Liver (tissue), 9 donors: Measurements from ENCODE around the gene ARL6IP6. TPM values are rescaled to one million over a fixed set of nuclear protein-coding genes. Genes with fewer than 3 reads are reported as not detected.
A peak's percentile ranks its signal among the peaks of the same experiment; 100 is the strongest.

Source experiments
- DNase-seq: peaks from one replicate; pipeline ENCODE4 v3.0.0-alpha.2; 2017; ENCODE audit warnings: low spot score
- H3K27ac ChIP-seq, 2 donors: one replicate each; pipeline ENCODE4 v1.7.0; 2013; ENCODE audit warnings: inconsistent platforms in 2 of 2, low read length in 2 of 2, control low read depth in 1 of 2, low read depth in 1 of 2, mild to moderate bottlenecking in 1 of 2
- H3K27me3 ChIP-seq, 4 donors: one replicate each; pipeline versions ENCODE4 v1.6.1 to v1.7.0; 2013; ENCODE audit warnings: low read length in 3 of 4, inconsistent platforms in 1 of 4, mild to moderate bottlenecking in 1 of 4, moderate library complexity in 1 of 4; ENCODE audit not compliant: control insufficient read depth in 4 of 4, insufficient read depth in 4 of 4
- H3K36me3 ChIP-seq, 4 donors: one replicate each; pipeline versions ENCODE4 v1.6.1 to v1.7.0; 2013; ENCODE audit warnings: low read length in 3 of 4, mild to moderate bottlenecking in 3 of 4, low read depth in 1 of 4, moderate library complexity in 1 of 4; ENCODE audit not compliant: control insufficient read depth in 4 of 4, insufficient read depth in 3 of 4
- H3K4me1 ChIP-seq, 4 donors: one replicate each; pipeline versions ENCODE4 v1.6.1 to v1.7.0; 2013; ENCODE audit warnings: low read length in 3 of 4, mild to moderate bottlenecking in 3 of 4, moderate library complexity in 1 of 4; ENCODE audit not compliant: control insufficient read depth in 4 of 4, insufficient read depth in 4 of 4
- H3K4me3 ChIP-seq, 3 donors: one replicate each; pipeline versions ENCODE4 v1.6.1 to v1.7.0; 2013; ENCODE audit warnings: low read length in 3 of 3, control low read depth in 1 of 3, low read depth in 1 of 3, mild to moderate bottlenecking in 1 of 3
- H3K9ac ChIP-seq, 2 donors: one replicate each; pipeline ENCODE4 v1.7.0; 2013; ENCODE audit warnings: low read length in 2 of 2, mild to moderate bottlenecking in 2 of 2, moderate library complexity in 2 of 2, control low read depth in 1 of 2, low read depth in 1 of 2
- H3K9me3 ChIP-seq, 4 donors: one replicate each; pipeline versions ENCODE4 v1.6.1 to v1.7.0; 2013; ENCODE audit warnings: low read length in 3 of 4; ENCODE audit not compliant: control insufficient read depth in 4 of 4
- CTCF ChIP-seq: fragments of 150-350 bp; IDR thresholded peaks from 2 replicates; pipeline ENCODE4 v1.5.1; 2017; ENCODE audit warnings: improper control_type of control experiment, low read depth, low read length; ENCODE audit not compliant: missing input control
- FOXA1 ChIP-seq: IDR thresholded peaks from 2 replicates; pipeline ENCODE4 v1.6.1; 2016; ENCODE audit warnings: antibody characterized with exemption
- FOXA2 ChIP-seq: IDR thresholded peaks from 2 replicates; pipeline ENCODE4 v1.6.1; 2016; ENCODE audit warnings: antibody characterized with exemption
- GABPA ChIP-seq, 2 donors: IDR thresholded peaks in 1 of 2; conservative IDR thresholded peaks in 1 of 2; 2 replicates each; pipeline ENCODE4 v1.6.1; 2016; ENCODE audit warnings: antibody characterized with exemption in 2 of 2, mild to moderate bottlenecking in 1 of 2, moderate library complexity in 1 of 2
- HNF4A ChIP-seq, 2 donors: conservative IDR thresholded peaks; 2 replicates each; pipeline ENCODE4 v1.6.1; 2016; ENCODE audit warnings: antibody characterized with exemption in 2 of 2, mild to moderate bottlenecking in 2 of 2
- NR2F2 ChIP-seq: IDR thresholded peaks from 2 replicates; pipeline ENCODE4 v1.6.1; 2016; ENCODE audit warnings: antibody characterized with exemption
- REST ChIP-seq: IDR thresholded peaks from 2 replicates; pipeline ENCODE4 v1.6.1; 2016; ENCODE audit warnings: antibody characterized with exemption, mild to moderate bottlenecking
- RXRA ChIP-seq, 2 donors: IDR thresholded peaks; 2 replicates each; pipeline ENCODE4 v1.6.1; 2017 to 2018; ENCODE audit warnings: antibody characterized with exemption in 2 of 2, mild to moderate bottlenecking in 1 of 2
- SP1 ChIP-seq: IDR thresholded peaks from 2 replicates; pipeline ENCODE4 v1.6.1; 2018; ENCODE audit warnings: antibody characterized with exemption, mild to moderate bottlenecking
- YY1 ChIP-seq: IDR thresholded peaks from 2 replicates; pipeline ENCODE4 v1.6.1; 2016; ENCODE audit warnings: antibody characterized with exemption, mild to moderate bottlenecking
- ZBTB33 ChIP-seq: IDR thresholded peaks from 2 replicates; pipeline ENCODE4 v1.6.1; 2016; ENCODE audit warnings: antibody characterized with exemption
- WGBS: extraction: QIAGEN DNeasy Blood & Tissue Kit; methylation state at CpG from one replicate; pipeline ENCODE4 v1.1.7; 2013; 5-methylcytosine and 5-hydroxymethylcytosine counted together
- polyA plus RNA-seq, 2 donors: library from polyadenylated mRNA; stranded (reverse) in 1 of 2; unstranded in 1 of 2; fragments of 200-250 nt in 1 of 2; fragments of >200 nt in 1 of 2; fragmentation: Nextera tagmentation in 1 of 2; extraction: Ambion mirVana in 1 of 2; gene quantifications; one replicate each; pipeline versions ENCODE4 v1.2.1 to v1.2.3, GENCODE V29; 2013 to 2015
- total RNA-seq, 2 donors: library from RNA; depleted of rRNA; stranded (reverse); fragments of >200 nt; gene quantifications; one replicate each; pipeline ENCODE4 v1.2.3, GENCODE V29; 2014
- donor health status: healthy.
- donor health status: healthy.
- donor health status: healthy.
- donor health status: healthy.
- donor health status: healthy.

Gene ARL6IP6
- total and polyA plus RNA-seq, 4 donors: 2.2 to 16.6 (median 4.6) TPM

GRCh38 chr2:152686321-152686720 is 32.1 kb upstream of the ARL6IP6 start:
- H3K36me3 ChIP-seq: peaks cover 0 to 5% (median 1%) of the 10 kb centered on the region in 4 donors
- no peak overlapping the region for H3K27ac ChIP-seq
- no peaks in the 10 kb centered on the region for H3K9me3 ChIP-seq
- DNase-seq: no peak
- no peaks in the 10 kb centered on the region for H3K4me1 ChIP-seq
- no peaks in the 10 kb centered on the region for H3K27me3 ChIP-seq
- no peak overlapping the region for H3K4me3 ChIP-seq
- no peak overlapping the region for H3K9ac ChIP-seq
- no peak for TF ChIP-seq YY1
- no peak for TF ChIP-seq FOXA1

GRCh38 chr2:152693033-152693432 is 25.4 kb upstream of the ARL6IP6 start:
- no peak overlapping the region for H3K4me3 ChIP-seq
- TF ChIP-seq FOXA2: no peak
- no peak for TF ChIP-seq NR2F2
- no peak for TF ChIP-seq GABPA (IDR thresholded peaks at IDR 0.05 in 1 of 2, conservative IDR thresholded peaks at IDR 0.05 in 1 of 2)
- TF ChIP-seq HNF4A (conservative IDR thresholded peaks at IDR 0.05): no peak
- no peak for TF ChIP-seq REST
- no peak for TF ChIP-seq SP1
- TF ChIP-seq FOXA1: no peak
- TF ChIP-seq ZBTB33: no peak
- H3K9ac ChIP-seq: no peak overlapping the region
- peaks cover 2 to 15% (median 4%) of the 10 kb centered on the region in 4 donors for H3K36me3 ChIP-seq
- H3K27ac ChIP-seq: no peak overlapping the region
- H3K4me1 ChIP-seq: peaks cover 0 to 6% (median 0%) of the 10 kb centered on the region in 4 donors
- DNase-seq: no peak
- H3K9me3 ChIP-seq: no peaks in the 10 kb centered on the region
- WGBS: 93% methylated on average over 4 of the region's 4 CpGs
- no peaks in the 10 kb centered on the region for H3K27me3 ChIP-seq

- peaks cover 2 to 15% (median 4%) of the 10 kb centered on the region in 4 donors for H3K36me3 ChIP-seq
- peak overlapping the region; percentile 39 to 60 for H3K27ac ChIP-seq
- peak overlapping the region; percentile 16 to 62 for H3K9ac ChIP-seq
- no peak for DNase-seq
- 47% methylated on average over 8 of the region's 8 CpGs for WGBS
- no peak for TF ChIP-seq SP1
- TF ChIP-seq REST: no peak
- no peak for TF ChIP-seq RXRA (IDR thresholded peaks at IDR 0.05)
- no peak for TF ChIP-seq CTCF
- peak overlapping the region; percentile 35 to 53 (median 40) for H3K4me3 ChIP-seq
- no peaks in the 10 kb centered on the region for H3K27me3 ChIP-seq
- peaks cover 0 to 6% (median 0%) of the 10 kb centered on the region in 4 donors for H3K4me1 ChIP-seq
- no peaks in the 10 kb centered on the region for H3K9me3 ChIP-seq
Measured at GRCh38 chr2:152694161-152694661, 24.2 kb upstream of the ARL6IP6 start.
